Measurements from ENCODE around the gene METRNL. TPM values are rescaled to one million over a fixed set of nuclear protein-coding genes. Genes with fewer than 3 reads are reported as not detected.

METRNL gene
- polyA plus RNA-seq, 1 donor from 2014 or later, result 15.1 TPM

GRCh38 chr17:83110735-83111134, 31.3 kb downstream of the METRNL start:
- Histone ChIP-seq H3K27ac (ENCODE audit: low read length) (no peak overlapping the region), H2AFZ (ENCODE audit: low read depth, low read length) (no peak overlapping the region), H3K9me2 (ENCODE audit: insufficient read depth, low read length) (no peaks in the 10 kb centered on the region), H3K27me3 (ENCODE audit: insufficient read depth, low read depth, low read length) (no peaks in the 10 kb centered on the region), H3K4me3 (ENCODE audit: low read length) (no peak overlapping the region), H3K4me2 (ENCODE audit: low read length) (no peak overlapping the region), H3K79me2 (replicated peaks; ENCODE audit: insufficient read depth, low read length) (no peaks in the 10 kb centered on the region), H3K9ac (ENCODE audit: low read length) (no peak overlapping the region), H3K9me3 (ENCODE audit: low read length) (peaks cover 4% of the 10 kb centered on the region), H4K20me1 (ENCODE audit: insufficient read depth) (no peaks in the 10 kb centered on the region), H3K36me3 (ENCODE audit: insufficient read depth, low read length) (no peaks in the 10 kb centered on the region), H3F3A (ENCODE audit: insufficient read depth, low read length, poor library complexity, severe bottlenecking) (no peaks in the 10 kb centered on the region)
- TF ChIP-seq MXI1 (conservative IDR thresholded peaks at IDR 0.05; ENCODE audit: poor library complexity, severe bottlenecking), result no peak
- TF ChIP-seq, protein P1, sequence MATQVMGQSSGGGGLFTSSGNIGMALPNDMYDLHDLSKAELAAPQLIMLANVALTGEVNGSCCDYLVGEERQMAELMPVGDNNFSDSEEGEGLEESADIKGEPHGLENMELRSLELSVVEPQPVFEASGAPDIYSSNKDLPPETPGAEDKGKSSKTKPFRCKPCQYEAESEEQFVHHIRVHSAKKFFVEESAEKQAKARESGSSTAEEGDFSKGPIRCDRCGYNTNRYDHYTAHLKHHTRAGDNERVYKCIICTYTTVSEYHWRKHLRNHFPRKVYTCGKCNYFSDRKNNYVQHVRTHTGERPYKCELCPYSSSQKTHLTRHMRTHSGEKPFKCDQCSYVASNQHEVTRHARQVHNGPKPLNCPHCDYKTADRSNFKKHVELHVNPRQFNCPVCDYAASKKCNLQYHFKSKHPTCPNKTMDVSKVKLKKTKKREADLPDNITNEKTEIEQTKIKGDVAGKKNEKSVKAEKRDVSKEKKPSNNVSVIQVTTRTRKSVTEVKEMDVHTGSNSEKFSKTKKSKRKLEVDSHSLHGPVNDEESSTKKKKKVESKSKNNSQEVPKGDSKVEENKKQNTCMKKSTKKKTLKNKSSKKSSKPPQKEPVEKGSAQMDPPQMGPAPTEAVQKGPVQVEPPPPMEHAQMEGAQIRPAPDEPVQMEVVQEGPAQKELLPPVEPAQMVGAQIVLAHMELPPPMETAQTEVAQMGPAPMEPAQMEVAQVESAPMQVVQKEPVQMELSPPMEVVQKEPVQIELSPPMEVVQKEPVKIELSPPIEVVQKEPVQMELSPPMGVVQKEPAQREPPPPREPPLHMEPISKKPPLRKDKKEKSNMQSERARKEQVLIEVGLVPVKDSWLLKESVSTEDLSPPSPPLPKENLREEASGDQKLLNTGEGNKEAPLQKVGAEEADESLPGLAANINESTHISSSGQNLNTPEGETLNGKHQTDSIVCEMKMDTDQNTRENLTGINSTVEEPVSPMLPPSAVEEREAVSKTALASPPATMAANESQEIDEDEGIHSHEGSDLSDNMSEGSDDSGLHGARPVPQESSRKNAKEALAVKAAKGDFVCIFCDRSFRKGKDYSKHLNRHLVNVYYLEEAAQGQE (IDR thresholded peaks at IDR 0.05; ENCODE audit: borderline replicate concordance), result no peak
- TF ChIP-seq RAD21 (conservative IDR thresholded peaks at IDR 0.05), result no peak
- no peak for TF ChIP-seq EZH2 (IDR thresholded peaks at IDR 0.05; ENCODE audit: borderline replicate concordance, insufficient read depth, low read length, poor library complexity, severe bottlenecking)
- TF ChIP-seq POLR2AphosphoS5 (IDR thresholded peaks at IDR 0.05), result no peak
- TF ChIP-seq TAF1 (IDR thresholded peaks at IDR 0.05; ENCODE audit: low read depth), result no peak
- no peak for TF ChIP-seq SMC3 (conservative IDR thresholded peaks at IDR 0.05; ENCODE audit: poor library complexity)
- no peak for TF ChIP-seq CTCF (IDR thresholded peaks at IDR 0.05; ENCODE audit: poor library complexity, severe bottlenecking)
- TF ChIP-seq EP300 (conservative IDR thresholded peaks at IDR 0.05; ENCODE audit: poor library complexity, severe bottlenecking), result no peak

- TF ChIP-seq CTCF (IDR thresholded peaks at IDR 0.05; ENCODE audit: poor library complexity, severe bottlenecking) (no peak), EP300 (conservative IDR thresholded peaks at IDR 0.05; ENCODE audit: poor library complexity, severe bottlenecking) (no peak), SMC3 (conservative IDR thresholded peaks at IDR 0.05; ENCODE audit: poor library complexity) (no peak)
- H3K27ac ChIP-seq (ENCODE audit: low read length), result no peak overlapping the region
Observed at GRCh38 chr17:83111516-83112282, 32.3 kb downstream of the METRNL start.

More at GRCh38 chr17:83111516-83112282, 32.3 kb downstream of the METRNL start:
- Histone ChIP-seq H3K4me2 (ENCODE audit: low read length) (no peak overlapping the region), H3K9ac (ENCODE audit: low read length) (no peak overlapping the region), H2AFZ (ENCODE audit: low read depth, low read length) (no peak overlapping the region), H3K9me3 (ENCODE audit: low read length) (peaks cover 4% of the 10 kb centered on the region), H3K27me3 (ENCODE audit: insufficient read depth, low read depth, low read length) (no peaks in the 10 kb centered on the region), H3K9me2 (ENCODE audit: insufficient read depth, low read length) (no peaks in the 10 kb centered on the region), H3K4me3 (ENCODE audit: low read length) (no peak overlapping the region), H3F3A (ENCODE audit: insufficient read depth, low read length, poor library complexity, severe bottlenecking) (no peaks in the 10 kb centered on the region), H3K79me2 (replicated peaks; ENCODE audit: insufficient read depth, low read length) (no peaks in the 10 kb centered on the region), H4K20me1 (ENCODE audit: insufficient read depth) (no peaks in the 10 kb centered on the region), H3K36me3 (ENCODE audit: insufficient read depth, low read length) (no peaks in the 10 kb centered on the region)
